Activated CD4-positive, alpha-beta T cell treated with anti-CD3 and anti-CD28 coated beads for 4 hours (primary cell): Measurements from ENCODE around the gene NSD1.

ENCODE experiments used
- DNase-seq, 2 donors: peaks; one replicate each; pipeline ENCODE4 v3.0.0-alpha.2; 2020

Gene NSD1

DNA sequence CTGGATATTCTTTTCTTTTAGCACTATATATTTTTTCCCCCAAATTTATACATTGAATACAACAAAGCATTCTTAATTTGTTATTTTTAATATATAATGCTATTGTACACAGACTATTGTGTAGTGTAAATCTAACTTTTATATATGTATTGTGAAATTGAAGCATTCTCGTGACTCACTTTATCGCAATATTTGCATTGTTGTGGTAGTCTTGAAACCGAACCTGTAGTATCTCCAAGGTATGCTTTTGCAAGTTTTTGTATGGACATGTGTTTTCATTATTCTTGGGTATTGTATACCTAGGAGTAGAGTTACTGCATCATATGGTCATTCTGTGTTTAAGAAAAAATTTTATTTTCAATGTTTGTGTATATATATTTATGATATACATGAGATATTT is 49.6 kb downstream of the NSD1 start:
- no peak for DNase-seq

DNA sequence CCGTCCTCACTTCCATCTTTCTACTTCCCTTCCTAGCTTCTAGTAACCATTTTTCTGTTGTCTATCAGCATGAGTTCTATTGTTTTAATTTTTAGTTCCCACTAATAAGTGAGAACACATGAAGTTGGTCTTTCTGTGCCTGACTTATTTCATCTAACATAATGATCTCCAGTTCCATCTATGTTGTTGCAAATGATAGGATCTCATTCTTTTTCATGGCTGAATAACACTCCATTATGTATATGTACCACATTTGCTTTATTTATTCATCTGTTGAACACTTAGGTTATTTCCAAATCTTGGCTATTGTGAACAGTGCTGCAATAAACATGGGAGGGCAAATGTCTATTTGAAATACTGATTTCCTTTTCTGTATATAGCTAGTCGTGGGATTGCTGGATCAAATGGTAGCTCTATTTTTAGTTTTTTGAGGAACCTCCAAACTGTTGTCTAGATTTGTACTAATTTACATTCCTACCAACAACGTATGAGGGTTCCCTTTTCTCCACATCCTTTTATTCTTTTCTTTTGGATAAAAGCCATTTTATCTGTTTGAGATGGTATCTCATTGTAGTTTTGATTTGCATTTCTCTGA is 50.3 kb downstream of the NSD1 start:
- no peak for DNase-seq

DNA sequence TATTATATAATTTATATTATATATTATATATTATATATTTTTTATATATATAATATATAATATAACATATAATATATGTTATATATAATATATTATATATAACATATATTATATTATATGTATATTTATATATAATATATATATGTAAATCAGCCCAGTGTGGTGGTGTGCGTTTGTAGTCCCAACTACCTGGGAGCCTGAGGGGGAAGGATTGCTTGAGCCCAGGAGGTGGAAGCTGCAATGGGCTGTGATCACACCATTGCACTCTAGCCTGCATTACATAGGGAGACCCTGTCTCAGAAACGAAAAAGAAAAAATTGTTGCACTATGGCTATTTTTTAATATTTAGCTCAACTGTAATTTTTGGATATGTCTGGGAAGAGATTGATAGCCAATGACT is 52.4 kb downstream of the NSD1 start:
- DNase-seq: no peak

DNA sequence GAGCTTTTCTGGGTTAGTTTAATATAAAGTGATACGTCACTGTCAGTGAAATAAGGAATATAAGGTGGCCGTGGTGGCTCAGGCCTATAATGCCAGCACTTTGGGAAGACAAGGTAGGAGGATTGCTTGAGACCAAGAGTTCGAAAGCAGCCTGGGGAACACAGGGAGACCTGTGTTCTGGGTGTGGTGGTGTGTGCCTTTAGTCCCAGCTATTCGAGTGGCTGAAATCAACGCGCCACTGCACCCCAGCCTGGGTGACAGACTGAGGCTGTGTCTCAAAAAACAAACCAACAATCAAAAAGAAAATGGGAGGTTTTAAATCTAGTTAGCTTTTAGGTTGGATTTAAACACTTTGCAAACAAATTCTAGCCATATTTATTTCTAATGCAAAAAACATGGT is 53.1 kb downstream of the NSD1 start:
- DNase-seq: no peak

DNA sequence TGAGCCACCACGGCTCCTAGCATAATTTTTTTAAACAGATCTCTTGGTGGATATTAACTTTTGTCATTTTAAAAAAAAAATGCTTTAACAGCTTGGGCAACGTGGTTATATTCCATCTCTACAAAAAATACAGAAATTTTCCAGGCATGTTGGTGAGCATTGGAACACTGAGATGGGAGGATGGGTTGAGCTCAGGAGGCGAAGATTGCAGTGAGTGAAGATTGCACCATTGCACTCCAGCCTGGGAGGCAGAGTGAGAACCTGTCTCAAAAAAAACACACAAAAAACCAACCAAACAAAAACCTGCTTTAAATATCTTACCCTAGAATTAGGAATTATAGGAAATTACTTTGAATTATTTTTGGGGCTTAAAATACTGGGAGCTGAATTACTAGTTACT is 55.2 kb downstream of the NSD1 start:
- DNase-seq: no peak

DNA sequence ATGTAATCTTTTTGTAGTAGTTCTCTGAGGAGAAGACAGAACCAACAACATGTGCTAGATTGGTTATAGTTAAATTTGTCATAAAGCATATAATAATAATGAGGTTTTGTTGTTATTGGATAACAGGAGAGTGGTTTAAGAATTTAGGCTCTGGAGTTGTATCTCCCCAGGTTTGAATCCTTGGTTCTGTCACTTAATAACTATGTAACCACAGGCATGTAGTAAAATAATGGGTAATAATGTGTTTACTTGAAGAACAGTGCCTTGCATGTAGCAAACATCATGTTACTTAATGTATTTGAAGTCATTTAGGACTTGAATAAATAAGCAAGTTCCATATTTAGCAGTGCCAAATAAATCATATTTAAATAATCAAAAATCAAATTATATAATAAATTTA is 55.8 kb downstream of the NSD1 start:
- DNase-seq: no peak

DNA sequence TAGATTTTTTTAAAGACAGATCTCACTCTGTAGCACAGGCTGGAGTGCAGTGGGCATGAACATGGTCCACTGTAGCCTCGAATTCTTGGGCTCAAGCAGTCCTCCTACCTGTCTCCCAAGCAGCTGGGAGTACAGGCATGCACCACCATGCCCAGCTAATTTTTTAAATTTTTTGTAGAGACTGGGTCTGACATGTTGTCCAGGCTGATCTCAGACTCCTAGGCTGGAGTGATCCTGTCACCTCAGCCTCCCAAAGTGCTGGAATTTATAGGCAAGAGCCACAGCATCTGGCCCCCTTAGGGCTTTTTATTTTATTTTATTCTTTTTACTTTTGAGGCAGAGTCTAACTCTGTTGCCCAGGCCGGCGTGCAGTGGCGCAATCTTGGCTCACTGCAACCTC is 56.4 kb downstream of the NSD1 start:
- no peak for DNase-seq

DNA sequence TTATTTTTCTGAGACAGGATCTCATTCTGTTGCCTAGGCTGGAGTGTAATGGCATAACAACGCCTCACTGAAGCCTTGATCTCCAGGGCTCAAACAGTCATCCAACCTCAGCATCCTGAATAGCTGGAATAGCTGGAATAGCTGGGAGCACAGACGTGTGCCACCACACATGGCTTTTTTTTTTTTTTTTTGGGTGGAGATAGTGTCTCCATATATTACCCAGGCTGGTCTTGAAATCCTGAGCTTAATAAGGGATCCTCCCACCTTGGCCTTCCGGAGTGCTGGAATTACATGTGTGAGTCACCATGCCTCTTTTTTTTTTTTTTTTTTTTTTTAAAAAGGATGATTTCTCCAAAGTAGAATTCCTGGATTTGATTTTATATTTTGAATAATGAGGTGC is 60.7 kb downstream of the NSD1 start:
- no peak for DNase-seq

DNA sequence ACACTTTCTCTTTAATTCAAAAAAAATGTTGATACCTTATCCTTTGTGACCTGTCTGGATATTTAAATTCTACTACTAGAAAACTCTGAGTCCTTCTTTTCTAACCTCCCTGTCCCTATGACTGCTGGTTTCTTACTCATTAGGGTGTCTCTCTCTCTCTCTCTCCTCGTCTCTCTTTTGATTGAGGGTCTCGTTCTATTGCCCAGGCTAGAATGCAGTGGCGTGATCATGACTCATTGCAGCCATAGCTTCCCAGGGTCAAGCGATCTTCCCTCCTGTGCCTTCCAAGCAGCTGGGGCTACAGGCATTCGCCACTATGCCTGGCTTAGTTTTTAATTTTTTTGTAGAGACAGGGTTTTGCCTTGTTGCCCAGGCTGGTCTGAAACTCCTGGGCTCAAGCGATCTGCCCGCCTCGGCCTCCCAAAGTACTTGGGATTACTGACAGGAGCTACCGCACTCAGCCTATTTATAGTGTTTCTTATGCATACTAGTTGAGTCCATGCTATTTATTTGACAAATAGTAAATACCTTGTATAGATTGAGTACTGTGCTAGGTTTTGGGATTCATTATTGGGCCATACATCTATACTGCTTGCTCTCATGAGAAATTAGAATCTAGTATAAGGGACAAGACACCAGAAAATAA is 61.9 kb downstream of the NSD1 start:
- no peak for DNase-seq

DNA sequence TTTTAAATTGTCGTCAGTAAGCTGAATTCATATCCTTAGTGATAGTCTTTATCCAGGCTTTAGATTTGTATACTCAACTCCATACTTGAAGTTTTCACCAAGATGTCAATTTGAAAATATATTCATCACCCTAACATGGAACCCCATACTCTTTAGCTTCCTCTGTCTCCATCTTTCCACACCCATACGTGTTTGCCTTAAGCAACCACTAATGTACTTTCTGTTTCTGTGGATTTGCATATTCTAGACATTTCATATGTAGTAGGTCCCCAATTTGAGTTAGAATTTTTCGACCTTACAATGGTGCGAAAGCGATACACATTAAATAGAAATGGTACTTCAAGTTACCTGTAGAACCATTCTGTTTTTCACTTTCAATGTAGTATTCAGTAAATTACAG is 65.2 kb downstream of the NSD1 start:
- no peak for DNase-seq

DNA sequence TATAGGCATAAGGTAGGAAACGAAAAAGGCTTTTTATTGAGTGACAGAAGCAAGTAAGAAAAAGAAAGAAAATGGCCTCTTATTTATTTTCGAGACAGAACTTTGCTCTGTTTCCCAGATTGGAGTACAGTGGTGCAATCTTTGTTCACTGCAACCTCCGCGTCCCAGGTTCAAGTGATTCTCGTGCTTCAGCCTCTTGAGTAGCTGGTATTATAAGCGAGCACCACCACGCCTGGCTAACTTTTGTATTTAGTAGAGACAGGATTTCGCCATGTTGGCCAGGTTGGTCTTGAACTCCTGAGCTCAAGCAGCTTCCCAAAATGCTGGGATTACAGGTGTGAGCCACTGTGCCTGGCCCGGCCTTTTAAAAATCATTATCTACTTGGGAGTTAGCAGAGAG is 70.7 kb downstream of the NSD1 start:
- DNase-seq: no peak

DNA sequence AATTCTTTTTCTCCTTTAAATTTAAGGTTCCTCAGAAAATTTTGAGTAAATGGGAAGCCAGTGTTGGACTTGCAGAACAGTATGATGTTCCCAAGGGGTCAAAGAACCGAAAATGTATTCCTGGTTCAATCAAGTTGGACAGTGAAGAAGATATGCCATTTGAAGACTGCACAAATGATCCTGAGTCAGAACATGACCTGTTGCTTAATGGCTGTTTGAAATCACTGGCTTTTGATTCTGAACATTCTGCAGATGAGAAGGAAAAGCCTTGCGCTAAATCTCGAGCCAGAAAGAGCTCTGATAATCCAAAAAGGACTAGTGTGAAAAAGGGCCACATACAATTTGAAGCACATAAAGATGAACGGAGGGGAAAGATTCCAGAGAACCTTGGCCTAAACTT is 76.0 kb downstream of the NSD1 start:
- no peak for DNase-seq

DNA sequence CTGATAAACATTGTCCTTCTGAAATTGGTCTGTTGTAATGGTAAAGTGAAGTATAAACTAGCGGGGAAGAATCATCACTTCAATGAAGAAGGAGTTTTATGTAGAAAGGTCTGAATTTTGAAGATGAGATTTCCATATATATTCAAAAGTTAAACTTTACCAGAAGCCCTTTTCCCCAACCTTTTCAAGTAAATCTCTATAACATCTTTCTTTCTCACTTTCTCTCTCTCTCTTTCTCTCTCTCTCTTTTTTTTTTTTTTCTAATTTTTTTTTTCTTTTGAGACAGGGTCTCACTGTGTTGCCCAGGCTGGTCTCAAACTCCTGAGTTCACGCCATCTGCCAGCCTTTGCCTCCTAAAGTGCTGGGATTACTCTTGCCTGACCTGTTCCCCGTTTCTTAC is 78.7 kb downstream of the NSD1 start:
- DNase-seq: no peak

DNA sequence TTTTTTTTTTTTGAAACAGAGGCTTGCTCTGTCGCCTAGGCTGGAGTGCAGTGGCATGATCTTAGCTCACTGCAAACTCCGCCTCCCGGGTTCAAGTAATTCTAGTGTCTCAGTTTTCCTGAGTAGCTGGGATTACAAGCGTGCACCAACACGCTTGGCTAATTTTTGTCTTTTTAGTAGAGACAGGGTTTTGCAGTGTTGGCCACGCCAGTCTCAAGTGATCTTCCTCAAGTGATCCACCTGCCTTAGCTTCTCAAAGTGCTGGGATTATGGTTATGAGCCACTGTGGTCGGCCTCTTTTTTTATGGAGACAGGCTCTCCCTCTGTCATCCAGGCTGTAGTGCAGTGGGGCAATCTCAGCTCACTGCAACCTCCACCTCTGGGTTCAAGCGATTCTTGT is 87.0 kb downstream of the NSD1 start:
- DNase-seq: no peak

DNA sequence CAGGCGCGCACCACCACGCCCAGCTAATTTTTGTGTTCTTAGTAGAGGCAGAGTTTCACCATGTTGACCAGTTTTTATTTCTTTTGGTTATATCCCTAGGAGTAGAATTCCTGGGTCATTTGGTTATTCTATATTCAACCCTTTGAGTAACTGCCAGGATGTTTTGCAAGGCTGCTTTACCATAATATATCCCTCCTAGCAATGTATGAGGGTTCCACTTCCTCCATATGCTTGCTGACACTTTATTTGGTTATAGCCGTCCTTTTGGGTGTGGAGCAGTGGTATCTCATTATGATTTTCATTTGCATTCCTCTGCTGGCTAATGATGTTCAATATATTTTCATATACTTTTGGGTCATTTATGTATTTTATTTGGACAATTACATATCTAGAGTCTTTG is 88.7 kb downstream of the NSD1 start:
- no peak for DNase-seq

DNA sequence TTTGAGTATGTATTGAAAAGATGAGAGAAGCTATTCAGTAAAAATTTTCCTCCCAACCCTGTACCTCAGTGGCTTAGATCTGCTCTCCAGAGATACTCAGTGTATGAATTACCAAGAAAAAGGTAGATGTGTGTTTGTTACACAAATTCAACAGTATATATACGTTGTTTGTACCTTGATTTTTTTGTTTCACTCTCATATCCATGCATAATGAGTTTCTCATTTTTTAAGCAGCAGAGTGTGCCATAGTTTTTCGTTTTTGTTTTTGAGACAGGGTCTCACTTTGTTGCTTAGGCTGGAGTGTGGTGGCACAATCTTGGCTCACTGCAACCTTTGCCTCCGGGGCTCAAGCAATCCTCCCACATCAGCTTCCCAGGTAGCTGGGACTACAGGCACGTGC is 92.2 kb downstream of the NSD1 start:
- DNase-seq: no peak

DNA sequence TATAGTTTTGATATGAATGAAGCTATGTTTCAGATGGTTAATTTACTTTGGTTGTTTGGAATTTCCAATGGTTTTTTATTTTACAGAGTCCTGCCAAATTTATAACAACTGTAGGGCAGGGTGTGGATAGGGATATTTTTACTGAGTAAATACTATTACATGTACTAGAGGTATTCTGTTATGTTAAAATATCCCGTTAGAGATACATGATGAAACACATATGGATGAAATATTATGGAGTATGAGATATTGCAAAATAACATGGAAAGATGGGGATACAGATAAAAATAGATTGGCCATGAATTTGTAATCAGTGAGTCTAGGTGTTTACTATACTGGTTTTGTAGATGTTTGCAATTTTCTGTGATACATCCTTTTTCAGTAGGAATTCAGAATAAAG is 93.3 kb downstream of the NSD1 start:
- DNase-seq: no peak

DNA sequence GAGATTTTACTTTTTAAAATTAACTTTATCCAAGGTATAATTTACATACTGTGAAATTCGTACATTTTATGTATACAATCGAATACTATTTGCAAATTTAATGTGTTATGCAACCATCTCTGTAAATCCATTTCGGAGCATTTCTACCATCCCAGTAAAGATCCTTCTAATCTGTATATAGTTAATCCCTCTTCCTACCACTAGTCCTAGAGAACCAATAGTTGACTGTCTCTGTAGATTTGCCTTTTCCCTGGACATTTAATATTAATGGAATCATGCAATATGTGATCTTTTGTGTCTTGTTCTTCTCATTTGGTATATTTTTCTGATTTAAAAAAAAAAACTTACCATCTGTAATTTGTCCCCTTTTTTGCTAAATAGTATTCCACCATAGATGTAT is 95.2 kb downstream of the NSD1 start:
- DNase-seq: no peak

DNA sequence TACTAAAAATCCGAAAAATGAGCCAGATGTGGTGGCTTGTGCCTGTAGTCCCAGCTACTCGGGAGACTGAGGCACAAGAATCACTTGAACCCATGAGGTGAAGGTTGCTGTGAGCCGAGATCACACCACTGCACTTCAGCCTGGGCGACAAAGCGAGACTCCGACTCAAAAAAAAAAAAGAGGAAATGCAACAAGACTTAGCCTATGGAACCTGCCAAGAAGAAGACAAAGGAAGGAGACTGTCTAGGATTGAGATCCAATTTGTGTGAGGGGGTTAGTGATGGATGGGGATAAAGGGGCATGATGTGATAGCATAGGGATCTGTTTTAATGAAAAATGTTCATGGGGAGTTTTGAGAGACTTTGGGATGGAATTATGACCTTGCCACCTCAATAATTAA is 97.1 kb downstream of the NSD1 start:
- DNase-seq: no peak

DNA sequence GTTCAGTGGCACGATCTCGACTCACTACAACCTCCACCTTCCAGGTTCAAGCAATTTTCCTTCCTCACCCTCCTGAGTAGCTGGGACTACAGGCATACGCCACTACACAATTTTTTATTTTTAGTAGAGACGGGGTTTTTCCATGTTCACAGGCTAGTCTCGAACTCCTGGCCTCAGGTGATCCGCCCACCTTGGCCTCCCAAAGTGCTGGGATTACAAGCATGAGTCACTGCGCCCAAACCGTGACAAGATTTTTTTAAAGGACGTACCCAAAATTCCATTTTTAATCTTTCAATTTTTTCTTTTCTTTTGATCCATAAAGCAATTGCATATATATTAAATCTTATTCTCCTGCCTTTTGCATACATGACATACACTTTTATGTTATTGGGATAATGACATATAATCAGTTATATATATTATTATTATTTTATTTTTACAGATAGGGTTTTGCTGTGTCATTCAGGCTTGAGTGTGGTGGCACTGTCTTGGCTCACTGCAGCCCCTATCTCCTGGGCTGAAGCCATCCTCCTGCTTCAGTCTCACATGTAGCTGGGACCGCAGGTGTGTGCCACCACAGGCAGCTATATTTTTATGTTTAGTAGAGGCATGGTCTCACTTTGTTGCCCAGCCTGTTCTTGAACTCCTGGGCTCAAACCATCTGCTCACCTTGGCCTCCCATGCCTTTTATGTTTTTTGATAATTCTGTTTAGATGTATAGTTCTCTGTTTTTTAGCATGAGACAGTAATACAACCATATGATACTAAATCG is 98.1 kb downstream of the NSD1 start:
- no peak for DNase-seq

DNA sequence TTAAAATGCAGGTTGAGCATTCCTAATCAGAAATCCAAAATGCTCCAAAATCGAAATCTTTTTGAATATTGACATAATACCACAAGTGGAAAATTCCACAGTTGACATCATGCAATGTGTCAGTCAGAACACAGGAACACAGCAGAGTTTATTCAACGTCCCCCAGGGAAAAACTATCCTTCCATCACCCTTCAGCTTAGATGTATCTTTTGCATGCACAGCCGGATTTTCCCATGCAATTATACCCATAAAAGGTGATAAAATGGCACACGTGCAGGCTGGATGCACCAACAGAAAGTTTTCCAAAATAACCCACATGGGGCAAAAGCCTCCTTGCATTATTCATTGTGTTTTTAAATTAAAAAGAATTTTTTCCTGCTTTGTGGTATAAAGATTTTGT is 98.8 kb downstream of the NSD1 start:
- no peak for DNase-seq

DNA sequence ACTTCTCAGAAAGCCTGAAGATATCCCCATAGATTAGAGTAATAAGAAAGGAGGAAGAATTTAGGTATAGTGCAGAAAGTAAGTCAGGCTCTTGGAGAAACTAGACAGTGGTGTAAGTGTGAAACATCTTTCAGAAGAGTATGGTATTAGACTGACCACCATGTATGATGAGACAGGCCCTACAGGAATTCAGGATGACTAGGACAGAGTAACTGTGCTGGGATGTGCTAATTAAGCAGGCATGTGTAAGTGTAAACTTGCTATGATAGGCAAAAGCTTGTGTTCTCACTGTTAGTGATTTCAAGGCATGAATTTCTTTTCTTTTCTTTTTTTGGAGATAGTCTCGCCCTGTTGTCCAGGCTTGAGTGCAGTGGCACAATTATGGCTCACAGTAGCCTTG is 99.2 kb downstream of the NSD1 start:
- DNase-seq: no peak

DNA sequence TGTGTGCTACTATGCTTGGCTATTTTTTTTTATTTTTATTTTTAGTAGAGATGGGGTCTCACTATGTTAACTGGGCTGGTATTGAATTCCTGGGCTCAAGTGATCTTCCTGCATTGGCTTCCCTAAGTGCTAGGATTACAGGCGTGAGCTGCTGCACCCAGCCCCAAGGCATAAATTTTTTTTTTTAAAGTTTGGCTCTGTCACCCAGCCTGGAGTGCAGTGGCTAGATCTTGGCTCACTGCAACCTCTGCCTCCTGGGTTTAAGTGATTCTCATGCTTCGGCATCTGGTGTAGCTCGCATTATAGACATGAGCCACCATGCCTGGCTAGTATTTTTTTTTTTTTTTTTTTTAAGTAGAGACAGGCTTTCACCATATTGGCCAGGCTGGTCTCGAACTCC is 99.6 kb downstream of the NSD1 start:
- DNase-seq: no peak

DNA sequence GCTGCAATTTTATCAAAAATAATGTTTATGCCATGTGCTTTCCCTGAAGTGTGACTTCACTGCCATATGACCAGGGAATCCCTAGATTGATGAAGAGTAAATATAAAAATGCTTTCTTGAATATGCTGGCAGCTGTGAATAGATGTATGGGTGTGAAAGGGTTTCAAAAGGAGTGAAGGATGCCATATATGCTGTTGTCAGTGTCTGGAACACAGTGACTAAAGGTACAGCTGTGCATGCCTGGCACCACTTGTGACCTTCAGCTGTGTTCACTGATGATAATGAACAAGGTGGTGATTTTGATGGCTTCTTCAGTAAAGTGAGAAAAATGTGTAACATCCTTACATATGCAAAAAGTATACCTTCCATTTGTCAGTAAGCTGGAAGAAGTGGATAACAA is 100.2 kb downstream of the NSD1 start:
- DNase-seq: no peak

DNA sequence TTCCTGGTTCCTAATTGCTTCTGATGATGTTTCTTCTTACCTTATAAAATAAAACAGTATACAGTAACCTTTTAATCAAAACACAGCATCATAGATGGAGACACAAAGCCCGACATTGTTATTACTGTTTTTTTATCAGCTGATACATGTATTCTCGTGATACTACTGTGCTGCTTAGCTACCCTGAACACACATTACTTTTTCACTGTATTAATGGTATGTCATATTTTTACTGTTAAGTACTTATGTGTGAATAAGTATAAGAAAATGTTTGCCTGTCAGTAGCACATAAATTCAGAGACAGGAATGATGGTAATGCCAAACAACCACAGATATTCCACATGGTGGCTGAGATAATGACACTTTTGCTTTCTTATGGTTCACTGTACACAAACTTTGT is 101.3 kb downstream of the NSD1 start:
- DNase-seq: no peak
